HG03342 (cell line): ENCODE results near the gene RAB3GAP2.
"Not testable (repeated sequence)": the region's sequence is repeated elsewhere in the genome, so short reads cannot be mapped to it uniquely, and the experiment has no call there.

ENCODE experiments used
- ATAC-seq: cut with Tn5 transposase; IDR thresholded peaks from one replicate; pipeline ENCODE4 v1.9.1; 2021; ENCODE audit warnings: mild to moderate bottlenecking, moderate library complexity; ENCODE audit not compliant: unreplicated experiment

The RAB3GAP2 gene

DNA sequence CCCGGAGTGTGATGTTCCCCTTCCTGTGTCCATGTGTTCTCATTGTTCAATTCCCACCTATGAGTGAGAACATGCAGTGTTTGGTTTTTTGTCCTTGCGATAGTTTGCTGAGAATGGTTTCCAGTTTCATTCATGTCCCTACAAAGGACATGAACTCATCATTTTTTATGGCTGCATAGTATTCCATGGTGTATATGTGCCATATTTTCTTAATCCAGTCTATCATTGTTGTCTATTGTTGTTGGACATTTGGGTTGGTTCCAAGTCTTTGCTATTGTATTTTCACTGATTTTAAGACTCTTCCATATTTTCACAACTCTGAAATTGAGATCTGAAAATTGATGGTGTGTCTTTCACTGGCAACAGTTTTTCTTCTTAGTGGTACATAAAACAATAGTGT lies 67.5 kb downstream of the RAB3GAP2 start:
- not testable (repeated sequence) for ATAC-seq

DNA sequence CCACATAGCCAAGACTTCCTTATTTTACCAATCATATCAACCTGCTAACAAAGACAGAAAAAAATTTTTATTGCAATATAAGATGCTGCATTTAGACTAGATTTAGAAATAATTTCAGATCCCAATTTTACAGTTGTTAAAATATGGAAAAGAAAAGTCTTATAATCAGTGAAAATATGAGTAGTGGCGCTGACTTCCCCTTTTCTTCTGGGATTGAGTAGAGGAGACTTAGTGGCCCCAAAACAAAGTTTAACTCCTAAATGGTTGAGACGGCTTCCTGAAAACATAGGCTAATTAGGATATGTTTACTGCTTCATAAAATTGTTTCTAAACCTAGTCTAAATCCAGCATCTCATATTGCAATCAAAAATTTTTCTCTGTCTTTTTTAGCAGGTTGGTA lies 68.4 kb downstream of the RAB3GAP2 start:
- ATAC-seq, result no peak

DNA sequence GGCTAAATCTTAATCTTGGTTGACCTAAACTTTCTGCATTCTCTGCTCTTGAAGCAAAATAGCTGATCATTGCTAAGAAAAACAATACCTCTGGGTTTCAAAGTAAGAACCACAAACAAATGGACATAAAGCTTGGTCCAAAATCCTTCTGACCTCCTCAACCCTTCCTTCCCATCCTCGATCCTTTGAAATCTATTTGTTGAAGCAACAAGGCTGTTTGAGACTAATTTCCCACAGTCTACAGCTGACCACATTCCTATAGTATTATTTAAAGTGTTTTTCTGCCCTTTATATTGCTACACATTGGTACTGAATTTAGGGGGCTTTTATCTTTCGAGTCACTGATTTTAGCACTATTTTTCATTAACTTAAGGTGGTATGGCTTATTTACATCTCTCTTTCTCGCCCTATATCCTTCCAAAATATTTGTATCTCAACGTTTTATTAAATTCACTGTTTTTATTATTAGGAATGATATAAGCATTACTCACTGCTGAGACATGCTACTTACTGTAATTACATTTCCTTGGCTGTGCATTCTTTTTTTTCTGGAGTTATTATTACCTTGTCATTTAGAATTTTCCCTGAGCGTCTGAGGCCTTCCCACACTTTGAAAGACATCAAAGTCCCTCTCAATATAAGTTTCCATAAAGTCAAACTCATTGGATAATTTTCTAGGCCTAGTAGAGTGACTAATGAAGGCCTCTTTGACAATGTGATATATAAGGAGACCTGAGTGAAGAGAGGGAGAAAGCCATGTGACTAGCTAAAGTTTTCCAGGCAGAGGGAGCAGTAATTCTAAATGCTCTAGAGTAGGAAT lies 73.9 kb downstream of the RAB3GAP2 start:
- ATAC-seq, result no peak

DNA sequence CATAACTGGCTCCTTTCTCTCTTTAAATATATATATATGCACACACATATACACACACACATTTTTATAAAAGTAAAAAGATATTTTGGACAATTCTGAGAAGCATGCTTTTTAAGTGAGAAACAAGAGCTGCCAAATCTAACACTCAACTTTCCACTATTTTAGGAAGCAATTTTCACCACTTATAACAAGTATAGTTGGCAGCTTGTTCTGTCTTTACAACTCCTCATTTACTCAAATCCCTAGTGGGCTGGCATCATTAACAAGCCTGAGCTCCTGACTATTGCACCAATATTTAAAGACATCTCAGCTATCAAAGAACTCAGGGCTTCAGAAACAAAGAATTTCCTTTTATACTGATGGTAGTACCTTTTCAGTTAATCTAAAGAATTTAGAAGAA lies 76.6 kb downstream of the RAB3GAP2 start:
- ATAC-seq, result no peak

DNA sequence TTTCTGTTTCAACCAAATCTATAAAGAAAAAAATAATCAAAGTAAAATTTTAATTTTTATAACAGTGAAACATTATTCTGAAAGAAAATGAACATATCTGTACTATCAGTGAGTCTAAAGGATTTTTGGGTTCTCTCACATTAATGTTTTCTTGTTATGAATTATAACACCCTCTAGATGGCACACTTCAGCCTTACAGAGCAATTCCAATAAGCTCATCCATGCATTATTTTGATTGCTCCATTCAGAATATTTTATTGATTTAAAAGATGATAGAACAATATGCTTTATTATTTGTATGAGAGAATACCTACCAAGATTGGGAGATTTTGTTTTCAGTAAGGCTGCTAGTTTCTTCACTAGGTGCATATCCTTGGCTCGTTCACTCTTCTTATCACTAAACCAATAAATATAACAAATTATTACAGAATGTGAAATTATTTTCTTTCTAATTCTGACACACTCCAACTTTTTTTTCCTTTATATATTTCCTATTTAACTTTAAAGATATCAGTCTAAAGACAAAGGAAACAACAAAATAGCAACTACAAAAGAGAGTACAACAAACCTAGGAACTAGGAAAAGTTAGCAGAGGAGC lies 82.4 kb downstream of the RAB3GAP2 start:
- ATAC-seq, result peak; percentile 57

DNA sequence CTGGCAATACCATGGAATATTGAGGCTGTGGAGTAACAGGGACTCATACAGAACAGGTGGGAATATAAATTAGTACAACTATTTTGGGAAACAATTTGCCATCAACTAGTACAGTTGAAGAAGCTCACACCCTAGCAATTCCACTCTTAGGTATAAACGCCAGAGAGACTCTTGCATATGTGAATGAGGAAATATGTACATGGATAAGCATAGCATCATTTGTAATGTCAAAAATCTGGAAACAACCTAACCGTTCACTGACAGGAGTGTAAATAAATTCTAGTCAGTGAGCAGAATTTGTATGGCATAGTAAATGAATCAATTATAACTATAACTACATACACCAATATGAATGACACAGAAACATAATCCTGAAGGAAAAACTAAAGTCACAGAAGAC lies 83.7 kb downstream of the RAB3GAP2 start:
- ATAC-seq, result no peak

DNA sequence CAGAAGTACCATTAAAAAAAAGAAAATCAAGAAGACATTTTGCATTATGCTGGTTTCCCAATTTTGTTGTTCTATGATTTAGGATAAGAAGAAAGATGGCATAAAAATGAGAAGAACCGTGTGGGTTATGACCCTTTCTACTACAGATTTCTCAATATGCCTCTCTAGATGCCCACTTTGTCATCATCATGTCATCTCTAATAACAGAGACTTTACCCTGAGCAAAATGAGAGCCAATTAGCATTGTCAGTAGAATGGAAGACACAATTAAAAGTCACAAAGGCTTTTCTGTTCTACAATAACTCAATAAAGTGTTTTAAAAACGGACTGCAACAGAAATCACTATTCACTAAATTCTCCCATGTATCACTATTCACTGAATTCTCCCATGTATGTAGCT lies 85.5 kb downstream of the RAB3GAP2 start:
- ATAC-seq, result no peak

DNA sequence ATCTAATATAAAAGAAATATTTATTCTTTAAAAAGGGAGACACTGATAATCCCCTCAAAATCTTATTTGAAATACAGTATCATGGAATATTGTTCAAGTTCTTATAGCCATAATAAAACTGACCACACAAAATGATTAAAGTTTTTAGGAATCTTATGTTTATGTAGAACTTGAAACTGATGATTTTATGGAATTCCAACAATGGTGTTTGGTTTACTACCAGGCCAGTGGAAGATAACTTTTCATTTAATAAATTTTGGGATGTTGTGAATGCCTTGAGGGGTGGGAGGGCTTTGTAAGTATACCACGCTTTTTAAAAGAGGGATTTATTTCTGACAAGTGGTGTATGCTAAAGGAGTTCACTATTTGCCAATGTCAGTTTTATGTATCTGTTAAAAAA lies 87.7 kb downstream of the RAB3GAP2 start:
- no peak for ATAC-seq

DNA sequence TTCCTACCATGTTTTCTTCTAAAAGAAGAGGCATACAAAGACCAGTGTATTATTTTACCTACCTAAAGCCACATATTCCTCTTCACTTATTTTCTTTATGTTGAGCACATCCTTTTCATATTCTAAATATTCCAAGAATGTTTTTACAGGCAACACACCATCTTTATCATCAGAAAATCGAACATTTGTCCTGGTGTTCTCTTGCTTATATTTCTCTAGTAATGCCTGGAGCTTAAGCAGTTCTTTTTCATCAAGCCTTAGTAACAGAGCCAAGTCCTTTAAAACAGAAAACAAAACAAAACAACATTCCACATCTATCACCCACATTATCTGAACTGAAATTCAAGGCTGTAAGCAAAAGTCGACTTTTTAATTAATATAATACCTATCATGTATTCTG lies 89.6 kb downstream of the RAB3GAP2 start:
- no peak for ATAC-seq

DNA sequence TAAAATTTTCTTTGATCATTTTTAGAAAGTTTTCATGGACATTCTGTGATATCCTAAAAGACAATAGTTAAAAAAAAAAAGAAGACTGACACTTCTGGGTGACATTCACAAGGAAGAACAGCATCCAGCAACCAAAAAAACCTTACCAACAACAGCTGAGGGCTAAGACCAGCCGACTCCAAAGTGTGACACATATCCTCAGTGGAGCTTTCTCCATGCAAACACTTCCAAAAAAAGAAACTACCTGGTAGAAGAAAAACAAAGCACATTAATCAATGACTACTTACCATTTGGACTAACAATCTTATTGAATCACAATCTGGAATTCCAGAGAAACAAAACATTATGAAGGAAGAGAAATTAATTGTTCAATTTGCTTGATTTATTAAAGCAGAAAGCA lies 90.1 kb downstream of the RAB3GAP2 start:
- ATAC-seq, result no peak

DNA sequence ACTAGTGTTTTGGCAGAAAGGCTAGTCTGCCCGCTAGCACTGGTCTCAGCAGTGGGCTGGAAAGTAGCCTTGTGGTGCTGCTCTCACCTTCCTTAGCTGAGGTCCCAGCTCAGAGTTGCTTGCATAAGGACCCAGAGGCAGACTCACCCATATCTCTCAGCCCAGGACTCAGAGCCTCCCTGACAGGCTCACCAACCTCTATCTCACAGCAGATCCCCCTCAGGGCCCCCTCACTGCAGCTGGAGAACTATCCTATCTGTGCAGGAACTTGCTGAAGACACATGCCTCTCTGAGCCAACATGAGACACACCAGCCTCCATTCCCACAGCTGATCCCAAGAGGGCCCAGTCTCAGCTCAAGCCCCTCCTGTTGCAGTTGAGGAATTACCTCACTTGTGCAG lies 95.7 kb downstream of the RAB3GAP2 start:
- no peak for ATAC-seq

DNA sequence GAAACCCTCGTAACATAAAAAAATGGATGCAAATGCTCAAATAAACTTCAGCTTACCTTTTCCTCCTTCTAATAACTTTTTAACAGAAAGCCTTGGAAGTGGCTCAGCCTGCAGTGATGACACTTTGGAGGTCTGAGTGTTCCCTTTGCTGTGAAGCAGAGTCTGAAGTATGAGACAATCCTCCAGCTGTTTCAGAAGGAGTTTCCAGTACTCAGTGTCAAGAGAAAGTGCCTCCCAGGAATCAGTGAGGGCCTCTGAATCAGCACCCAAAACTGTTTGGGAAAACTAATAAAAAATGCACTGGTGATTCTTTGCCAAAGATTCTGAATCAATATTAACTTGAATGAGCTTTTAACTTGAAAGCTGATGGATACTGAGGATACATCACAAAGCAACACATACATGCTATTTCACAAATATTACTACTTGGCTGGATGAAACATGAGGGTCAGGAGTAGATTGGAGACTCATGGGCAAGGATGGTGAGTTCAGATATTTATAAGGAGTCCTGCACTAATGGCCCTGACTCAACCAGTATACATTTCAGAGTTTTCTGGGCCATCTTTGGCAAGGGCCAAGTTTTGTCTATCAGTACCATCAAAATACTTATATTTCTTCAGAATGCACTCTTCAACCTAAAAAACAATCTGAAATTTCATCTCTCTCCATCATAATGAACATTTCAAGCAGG lies 101.3 kb downstream of the RAB3GAP2 start:
- no peak for ATAC-seq

DNA sequence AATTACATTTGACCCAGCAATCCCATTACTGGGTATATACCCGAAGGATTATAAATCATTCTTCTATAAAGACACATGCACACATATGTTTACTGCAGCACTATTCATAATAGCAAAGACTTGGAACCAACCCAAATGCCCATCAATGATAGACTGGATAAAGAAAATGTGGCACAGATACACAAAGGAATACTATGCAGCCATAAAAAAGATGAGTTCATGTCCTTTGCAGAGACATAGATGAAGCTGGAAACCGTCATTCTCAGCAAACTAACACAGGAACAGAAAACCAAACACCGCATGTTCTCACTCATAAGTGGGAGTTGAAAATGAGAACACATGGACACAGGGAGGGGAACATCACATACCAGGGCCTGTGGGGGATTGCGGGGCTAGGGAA lies 102.4 kb downstream of the RAB3GAP2 start:
- ATAC-seq, result not testable (repeated sequence)

DNA sequence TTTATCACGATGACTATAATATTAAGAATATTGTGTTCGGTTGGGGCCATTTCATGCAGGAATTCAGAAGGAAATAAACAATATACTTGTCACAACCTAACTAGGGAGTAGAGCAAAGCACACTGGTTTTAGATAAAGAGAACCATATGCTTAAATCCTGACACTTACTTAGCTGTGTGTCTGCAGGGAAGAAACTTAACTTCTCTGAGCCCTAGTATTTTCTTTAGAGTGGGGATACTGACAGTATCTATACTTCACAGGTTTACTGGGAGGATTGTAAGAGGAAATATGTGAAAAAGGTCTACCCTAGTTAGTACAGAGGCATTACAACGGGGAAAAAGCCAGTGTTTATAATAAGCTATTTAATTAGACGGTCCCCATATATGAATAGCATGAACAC lies 105.4 kb downstream of the RAB3GAP2 start:
- no peak for ATAC-seq

DNA sequence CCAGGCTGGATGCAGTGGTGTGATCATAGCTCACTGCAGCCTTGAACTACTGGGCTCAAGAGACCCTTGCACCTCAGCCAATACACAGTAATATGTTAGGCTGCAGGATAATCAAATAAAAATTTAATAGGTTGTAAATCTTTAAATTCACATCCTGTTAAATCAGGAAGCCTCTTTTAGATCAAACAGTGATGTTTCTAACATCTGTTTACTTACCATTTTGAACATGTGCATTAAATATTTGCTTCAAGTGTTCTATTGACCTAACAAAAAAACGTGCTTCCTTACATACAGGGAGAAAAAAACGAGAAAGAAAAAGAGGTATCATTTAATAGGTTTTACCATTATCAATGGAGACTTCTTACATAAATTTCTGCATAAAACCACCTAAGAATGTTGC lies 107.7 kb downstream of the RAB3GAP2 start:
- ATAC-seq, result no peak

DNA sequence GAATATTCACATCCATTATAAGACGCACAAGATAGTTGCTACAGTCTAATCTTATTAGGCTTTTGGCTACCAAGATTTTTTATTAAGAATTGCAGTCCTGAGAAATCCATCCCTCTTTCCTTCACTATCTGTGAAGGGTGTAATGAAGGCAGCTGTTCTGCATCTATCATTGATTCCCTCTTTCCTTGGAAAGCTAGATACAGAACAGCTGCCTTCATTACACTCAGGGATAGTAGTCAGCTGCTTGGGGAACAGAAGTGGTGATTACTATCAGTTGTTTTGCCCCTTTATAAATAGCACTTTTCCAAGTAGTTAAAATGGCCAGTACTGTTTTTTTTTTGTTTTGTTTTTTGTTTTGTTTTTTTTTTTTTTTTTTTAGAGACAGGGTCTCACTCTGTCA lies 108.1 kb downstream of the RAB3GAP2 start:
- no peak for ATAC-seq

DNA sequence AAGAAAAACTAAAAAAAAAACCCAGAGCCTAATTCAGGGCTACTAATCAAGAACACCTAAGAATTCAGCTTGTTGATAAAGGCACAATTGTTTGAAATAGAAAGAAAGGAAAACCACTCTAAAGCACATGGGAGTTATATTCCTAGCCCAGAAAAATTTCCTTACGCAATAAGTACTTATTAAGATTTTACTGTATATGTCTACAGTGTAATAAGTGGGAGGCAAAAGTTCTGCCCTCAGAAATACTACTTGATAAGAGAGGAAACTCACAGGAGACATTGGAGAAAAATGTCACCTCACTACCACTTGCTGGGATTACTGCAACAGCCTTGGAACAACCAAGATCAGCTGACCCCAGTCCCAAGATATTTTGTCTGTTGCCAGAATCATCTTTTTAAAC lies 112.2 kb downstream of the RAB3GAP2 start:
- ATAC-seq, result no peak

DNA sequence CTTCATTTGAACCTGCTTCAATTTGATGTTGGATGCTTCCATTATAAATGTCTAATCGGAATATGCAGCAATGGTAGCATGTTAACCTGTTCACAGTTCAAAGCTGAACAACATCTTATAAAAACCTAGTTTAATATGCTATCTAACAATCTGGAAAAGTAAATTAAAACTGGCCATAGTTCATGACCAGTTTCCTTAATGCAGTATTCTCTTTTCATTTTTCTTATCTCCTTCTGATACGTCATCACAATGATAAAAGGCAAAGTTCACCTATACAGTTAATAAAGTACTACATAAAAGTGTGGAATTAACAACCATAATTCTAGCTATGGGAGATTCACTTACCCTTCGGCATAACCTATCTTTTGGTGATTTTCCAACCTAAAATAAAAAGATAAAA lies 113.2 kb downstream of the RAB3GAP2 start:
- no peak for ATAC-seq

DNA sequence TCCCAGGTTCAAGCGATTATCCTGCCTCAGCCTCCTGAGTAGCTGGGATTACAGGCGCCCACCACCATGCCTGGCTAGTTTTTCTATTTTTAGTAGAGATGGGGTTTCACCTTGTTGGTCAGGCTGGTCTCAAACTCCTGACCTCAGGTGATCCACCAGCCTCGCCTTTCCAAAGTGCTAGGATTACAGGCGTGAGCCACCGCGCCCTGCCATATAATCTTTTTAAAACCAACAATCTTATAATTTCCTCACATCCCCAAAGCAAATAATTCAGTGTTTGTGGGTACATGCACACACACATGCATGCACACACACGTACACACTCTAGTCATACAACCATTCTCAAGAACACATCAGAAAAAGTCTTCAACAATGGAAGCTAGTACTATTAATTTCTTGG lies 113.7 kb downstream of the RAB3GAP2 start:
- not testable (repeated sequence) for ATAC-seq

DNA sequence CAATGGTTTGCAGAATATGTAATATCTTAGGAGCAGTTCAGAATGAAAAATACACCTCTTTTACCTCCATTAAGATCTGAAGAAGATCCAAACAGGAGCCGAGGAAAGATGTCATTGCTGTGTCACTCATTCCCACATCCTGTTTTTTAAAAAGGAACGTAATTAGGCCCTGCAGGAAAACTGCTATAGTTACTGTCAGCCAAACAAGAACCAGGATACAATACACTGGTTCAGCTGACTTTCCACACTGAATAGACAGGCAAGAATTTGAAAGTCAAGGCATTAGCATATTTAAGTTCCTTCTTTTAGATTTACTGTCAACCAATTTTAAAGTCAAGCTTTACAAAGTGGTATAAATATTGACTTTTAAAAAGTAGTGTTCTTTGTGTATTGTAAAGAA lies 114.5 kb downstream of the RAB3GAP2 start:
- ATAC-seq, result no peak

DNA sequence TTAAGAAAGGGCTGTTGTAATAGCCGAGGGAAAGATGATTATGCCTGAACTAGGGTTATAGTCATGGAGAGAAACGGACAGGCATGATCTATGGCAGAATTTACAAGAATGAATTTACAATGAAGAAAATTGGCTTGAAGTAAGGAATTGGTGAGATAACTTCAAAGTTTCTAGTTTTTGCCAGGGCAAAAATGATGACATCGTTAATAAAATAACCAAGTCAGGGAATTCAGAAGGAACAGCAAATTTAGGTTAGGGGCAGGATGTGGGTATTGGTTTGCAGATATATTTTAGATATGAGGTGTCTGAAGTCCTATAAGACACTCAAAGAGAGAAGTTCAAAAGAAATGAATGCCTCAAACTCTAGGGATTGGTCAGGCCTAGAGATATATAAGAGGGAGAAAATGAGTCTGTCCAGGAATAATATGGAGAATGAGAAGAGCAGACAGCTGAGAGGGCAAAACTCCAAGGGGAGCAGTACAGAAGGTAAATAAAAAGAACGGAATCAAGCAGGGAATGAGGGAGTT lies 115.6 kb downstream of the RAB3GAP2 start:
- ATAC-seq, result no peak

DNA sequence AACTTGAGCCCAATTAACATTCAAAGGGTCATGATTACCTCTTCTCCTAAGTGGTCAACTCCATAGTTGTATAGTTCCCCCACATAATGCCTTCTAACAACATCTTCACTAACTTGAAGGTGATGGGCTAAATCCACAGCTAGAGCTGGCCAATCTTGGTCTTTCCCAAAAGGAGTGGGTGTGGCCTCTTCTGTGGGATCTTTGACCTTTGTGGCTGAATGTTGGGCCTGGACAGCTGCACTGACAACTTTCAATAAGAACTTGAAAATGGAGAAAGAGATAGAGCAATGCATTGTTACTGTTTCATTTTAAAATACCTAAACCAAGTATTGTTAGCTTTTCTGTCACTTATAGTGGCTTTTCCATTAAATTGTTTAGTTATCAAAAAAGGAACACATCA lies 119.1 kb downstream of the RAB3GAP2 start:
- no peak for ATAC-seq
